HepG2 (cell line): ENCODE data around the gene NEAT1. TPM values are rescaled to one million over a fixed set of nuclear protein-coding genes. Genes with fewer than 3 reads are reported as not detected.

Source experiments
- ADNP ChIP-seq: sonication (generic); formaldehyde crosslinking; IDR thresholded peaks from 2 replicates; pipeline ENCODE4 v1.4.0; 2020; ENCODE audit warnings: missing genetic modification reagents
- DBP ChIP-seq: sonication (generic); formaldehyde crosslinking; IDR thresholded peaks from 2 replicates; pipeline ENCODE4 v1.4.0; 2020; ENCODE audit warnings: missing genetic modification reagents; ENCODE audit errors: not compliant biosample characterization
- DDIT3 ChIP-seq: sonication (generic); formaldehyde crosslinking; IDR thresholded peaks from 2 replicates; pipeline ENCODE4 v1.4.0; 2020; ENCODE audit warnings: mild to moderate bottlenecking, missing genetic modification reagents
- ELF1 ChIP-seq: sonication (generic); formaldehyde crosslinking; IDR thresholded peaks from 2 replicates; pipeline ENCODE4 v1.4.0; 2020; ENCODE audit warnings: missing genetic modification reagents
- EZH2 ChIP-seq: conservative IDR thresholded peaks from 2 replicates; pipeline ENCODE4 v1.6.1; 2012; ENCODE audit warnings: mild to moderate bottlenecking, low read depth, low read length, moderate library complexity
- GMEB2 ChIP-seq: IDR thresholded peaks from 2 replicates; pipeline ENCODE4 v1.6.1; 2016; ENCODE audit warnings: missing biosample characterization, missing genetic modification reagents, low read depth
- GTF3A ChIP-seq: sonication (generic); formaldehyde crosslinking; conservative IDR thresholded peaks from 2 replicates; pipeline ENCODE4 v1.4.0; 2020; ENCODE audit warnings: mild to moderate bottlenecking, missing genetic modification reagents
- HDAC2 ChIP-seq: sonication (generic); formaldehyde crosslinking; IDR thresholded peaks from 2 replicates; pipeline ENCODE4 v1.4.0; 2020; ENCODE audit warnings: missing genetic modification reagents
- HIVEP1 ChIP-seq: sonication (generic); formaldehyde crosslinking; IDR thresholded peaks from 2 replicates; pipeline ENCODE4 v1.4.0; 2020; ENCODE audit warnings: mild to moderate bottlenecking, missing genetic modification reagents
- HMG20B ChIP-seq: conservative IDR thresholded peaks from 2 replicates; pipeline ENCODE4 v1.6.1; 2016; ENCODE audit warnings: missing genetic modification reagents, missing compliant biosample characterization
- HNRNPH1 ChIP-seq: fragments of 200-400 bp; formaldehyde crosslinking; optimal IDR thresholded peaks from 2 replicates; pipeline ENCODE3; 2017; ENCODE audit warnings: mild to moderate bottlenecking, low read depth, low read length
- KMT2B ChIP-seq: IDR thresholded peaks from 2 replicates; pipeline ENCODE4 v1.6.1; 2016; ENCODE audit warnings: missing genetic modification reagents, missing compliant biosample characterization
- TEAD3 ChIP-seq: optimal IDR thresholded peaks from 2 replicates; pipeline ENCODE3; 2016; ENCODE audit warnings: borderline replicate concordance
- ZEB1 ChIP-seq: IDR thresholded peaks from 2 replicates; pipeline ENCODE4 v1.6.1; 2012; ENCODE audit warnings: mild to moderate bottlenecking, low read depth, inconsistent platforms; ENCODE audit not compliant: insufficient replicate concordance
- ZKSCAN8 ChIP-seq: IDR thresholded peaks from 2 replicates; pipeline ENCODE4 v1.6.1; 2016; ENCODE audit warnings: borderline replicate concordance, missing genetic modification reagents, missing compliant biosample characterization
- ZNF143 ChIP-seq: sonication (generic); formaldehyde crosslinking; IDR thresholded peaks from 2 replicates; pipeline ENCODE4 v1.4.0; 2020; ENCODE audit warnings: missing genetic modification reagents
- ZNF557 ChIP-seq: sonication (generic); formaldehyde crosslinking; IDR thresholded peaks from 2 replicates; pipeline ENCODE4 v1.4.0; 2020; ENCODE audit warnings: missing genetic modification reagents
- ZNF768 ChIP-seq: sonication (generic); formaldehyde crosslinking; IDR thresholded peaks from 2 replicates; pipeline ENCODE4 v1.4.0; 2020; ENCODE audit warnings: missing genetic modification reagents
- polyA plus RNA-seq, 8 experiments: library from polyadenylated mRNA; depleted of rRNA in 3 of 8; stranded (reverse) in 7 of 8; unstranded in 1 of 8; fragments of >200 nt; fragmentation: Illumina TruSeq in 4 of 8; extraction: Trizol in 4 of 8; gene quantifications; 2 replicates each; pipeline versions ENCODE4 v1.2.1 to v1.2.3, GENCODE V29; 2011 to 2016; ENCODE audit warnings: low read depth in 4 of 8, missing spikeins in 1 of 8, mixed read lengths in 1 of 8; ENCODE audit not compliant: insufficient read depth in 1 of 8
- total RNA-seq, 5 experiments: library from RNA; depleted of rRNA; stranded (reverse); fragments of >200 nt; fragmentation: Illumina TruSeq; extraction: Trizol; gene quantifications; 2 replicates each; pipeline ENCODE4 v1.2.3, GENCODE V29; 2016; ENCODE audit warnings: low read depth in 1 of 5
- TF ChIP-seq, protein P1 (sequence below): sonication (generic); formaldehyde crosslinking; IDR thresholded peaks from 2 replicates; pipeline ENCODE4 v1.9.0; 2021; ENCODE audit warnings: missing genetic modification reagents, borderline replicate concordance
- TF ChIP-seq, protein P2 (sequence below): sonication (generic); formaldehyde crosslinking; IDR thresholded peaks from 2 replicates; pipeline ENCODE4 v1.8.1; 2023; ENCODE audit warnings: mild to moderate bottlenecking, moderate library complexity, missing genetic modification reagents
- TF ChIP-seq, protein P3 (sequence below): sonication (generic); formaldehyde crosslinking; conservative IDR thresholded peaks from 2 replicates; pipeline ENCODE4 v1.5.0; 2020; ENCODE audit warnings: missing genetic modification reagents
- TF ChIP-seq, protein P4 (sequence below), 2 experiments: fragments of 450-650 bp in 1 of 2; sonication (generic) in 1 of 2; formaldehyde crosslinking; IDR thresholded peaks; 2 replicates each; pipeline versions ENCODE4 v1.5.0 to v1.8.0; 2020 to 2022; ENCODE audit warnings: mild to moderate bottlenecking in 1 of 2, missing genetic modification reagents in 1 of 2

The NEAT1 gene
- total and polyA plus RNA-seq, 2 of the 13 experiments (the other 11 are each of a cell fraction or from before 2014, with no cell fraction given), result 20.5 to 41.2 TPM

DNA sequence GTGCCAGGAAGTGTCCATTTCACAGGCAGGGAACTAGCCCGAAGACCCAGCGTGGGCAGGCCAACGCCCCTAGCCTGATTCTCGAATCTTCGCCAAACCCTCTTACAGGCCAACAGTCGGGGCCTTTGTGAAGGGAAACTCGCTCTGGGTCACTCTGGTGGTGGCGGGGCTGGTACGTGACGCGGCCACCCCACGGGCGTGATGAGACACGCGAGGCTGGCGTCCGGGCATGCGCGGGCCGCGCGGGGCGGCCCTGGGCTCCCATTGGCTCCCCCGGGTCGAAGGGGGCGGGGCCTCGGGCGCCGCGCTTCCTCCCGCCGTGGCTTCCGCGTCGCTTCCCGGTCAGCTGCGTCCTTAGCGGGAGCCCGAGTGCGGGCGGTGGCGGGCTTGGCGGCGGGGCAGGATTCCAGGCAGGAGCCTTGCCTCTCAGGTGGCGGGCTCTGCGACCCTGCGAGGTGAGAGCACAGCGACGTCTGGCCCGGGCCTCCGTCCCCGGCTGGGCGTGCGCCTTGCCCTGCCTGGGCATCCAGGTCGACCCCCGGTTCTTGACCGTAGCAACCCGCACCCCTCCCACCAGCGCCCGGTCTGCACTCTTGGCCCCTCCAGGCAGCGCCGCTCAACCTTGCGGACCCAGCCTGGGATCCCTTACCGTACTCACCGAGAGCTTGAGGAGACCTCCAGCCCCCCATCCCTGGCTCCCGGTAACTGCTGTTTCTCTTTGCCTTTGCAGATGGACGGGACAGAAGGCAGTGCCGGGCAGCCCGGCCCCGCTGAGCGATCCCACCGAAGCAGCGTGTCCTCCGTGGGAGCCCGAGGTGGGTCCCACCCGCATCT is 36.1 kb upstream of the NEAT1 start, which contains the start of gene FRMD8 (continued):
- TF ChIP-seq DBP (CRISPR knock-in tag), result no peak
- no peak for TF ChIP-seq ADNP (CRISPR knock-in tag)
- no peak for TF ChIP-seq GTF3A
- TF ChIP-seq EZH2, result no peak
- TF ChIP-seq ZEB1, result no peak
- TF ChIP-seq DDIT3 (CRISPR knock-in tag), result no peak
- TF ChIP-seq ZNF143, result no peak
- no peak for TF ChIP-seq ZKSCAN8 (CRISPR knock-in tag)
- TF ChIP-seq ELF1 (CRISPR knock-in tag), result 0 out of 2 replicates have a peak, but pooled peaks have one; percentile 64
- peak; percentile 72 for TF ChIP-seq HIVEP1 (CRISPR knock-in tag)
- no peak for TF ChIP-seq ZNF557 (CRISPR knock-in tag)
- TF ChIP-seq HDAC2 (CRISPR knock-in tag), result peak; percentile 75; the same call in 1 of the 2 replicates
- no peak for TF ChIP-seq HNRNPH1
- no peak for TF ChIP-seq TEAD3 (CRISPR knock-in tag)
- peak; percentile 59; the same call in 1 of the 2 replicates for TF ChIP-seq ZNF768 (CRISPR knock-in tag)
- TF ChIP-seq, protein P1, sequence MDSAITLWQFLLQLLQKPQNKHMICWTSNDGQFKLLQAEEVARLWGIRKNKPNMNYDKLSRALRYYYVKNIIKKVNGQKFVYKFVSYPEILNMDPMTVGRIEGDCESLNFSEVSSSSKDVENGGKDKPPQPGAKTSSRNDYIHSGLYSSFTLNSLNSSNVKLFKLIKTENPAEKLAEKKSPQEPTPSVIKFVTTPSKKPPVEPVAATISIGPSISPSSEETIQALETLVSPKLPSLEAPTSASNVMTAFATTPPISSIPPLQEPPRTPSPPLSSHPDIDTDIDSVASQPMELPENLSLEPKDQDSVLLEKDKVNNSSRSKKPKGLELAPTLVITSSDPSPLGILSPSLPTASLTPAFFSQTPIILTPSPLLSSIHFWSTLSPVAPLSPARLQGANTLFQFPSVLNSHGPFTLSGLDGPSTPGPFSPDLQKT, result no peak
- TF ChIP-seq, protein P2, sequence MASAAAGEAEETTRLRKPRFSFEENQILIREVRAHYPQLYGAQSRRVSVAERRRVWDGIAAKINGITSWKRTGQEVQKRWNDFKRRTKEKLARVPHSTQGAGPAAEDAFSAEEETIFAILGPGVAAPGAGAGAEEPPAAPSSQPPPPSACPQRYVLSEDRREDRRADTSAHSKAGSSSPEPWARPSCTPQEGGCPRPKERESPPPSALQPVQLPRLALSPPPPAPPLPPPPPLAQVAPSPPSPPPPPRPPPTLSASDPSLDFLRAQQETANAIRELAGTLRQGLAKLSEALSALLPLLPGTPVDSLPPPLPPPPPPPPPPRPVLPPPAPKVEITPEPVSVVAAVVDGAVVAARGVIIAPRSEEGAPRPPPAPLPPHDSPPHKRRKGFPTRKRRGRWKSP (CRISPR knock-in tag), result no peak
- TF ChIP-seq, protein P3, sequence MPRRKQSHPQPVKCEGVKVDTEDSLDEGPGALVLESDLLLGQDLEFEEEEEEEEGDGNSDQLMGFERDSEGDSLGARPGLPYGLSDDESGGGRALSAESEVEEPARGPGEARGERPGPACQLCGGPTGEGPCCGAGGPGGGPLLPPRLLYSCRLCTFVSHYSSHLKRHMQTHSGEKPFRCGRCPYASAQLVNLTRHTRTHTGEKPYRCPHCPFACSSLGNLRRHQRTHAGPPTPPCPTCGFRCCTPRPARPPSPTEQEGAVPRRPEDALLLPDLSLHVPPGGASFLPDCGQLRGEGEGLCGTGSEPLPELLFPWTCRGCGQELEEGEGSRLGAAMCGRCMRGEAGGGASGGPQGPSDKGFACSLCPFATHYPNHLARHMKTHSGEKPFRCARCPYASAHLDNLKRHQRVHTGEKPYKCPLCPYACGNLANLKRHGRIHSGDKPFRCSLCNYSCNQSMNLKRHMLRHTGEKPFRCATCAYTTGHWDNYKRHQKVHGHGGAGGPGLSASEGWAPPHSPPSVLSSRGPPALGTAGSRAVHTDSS (CRISPR knock-in tag), result no peak
- TF ChIP-seq HMG20B (CRISPR knock-in tag), result no peak
- TF ChIP-seq, protein P4, sequence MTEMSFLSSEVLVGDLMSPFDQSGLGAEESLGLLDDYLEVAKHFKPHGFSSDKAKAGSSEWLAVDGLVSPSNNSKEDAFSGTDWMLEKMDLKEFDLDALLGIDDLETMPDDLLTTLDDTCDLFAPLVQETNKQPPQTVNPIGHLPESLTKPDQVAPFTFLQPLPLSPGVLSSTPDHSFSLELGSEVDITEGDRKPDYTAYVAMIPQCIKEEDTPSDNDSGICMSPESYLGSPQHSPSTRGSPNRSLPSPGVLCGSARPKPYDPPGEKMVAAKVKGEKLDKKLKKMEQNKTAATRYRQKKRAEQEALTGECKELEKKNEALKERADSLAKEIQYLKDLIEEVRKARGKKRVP (CRISPR knock-in tag; IDR thresholded peaks at IDR 0.05), result no peak
- TF ChIP-seq KMT2B (CRISPR knock-in tag), result no peak; the same call in 1 of the 2 replicates
- no peak for TF ChIP-seq GMEB2
